ENCODE measurements around the gene ALOX15B.
"Not testable (repeated sequence)": the region's sequence is repeated elsewhere in the genome, so short reads cannot be mapped to it uniquely, and the experiment has no call there.

- TF ChIP-seq CTCF, EP300, POLR2A (IDR thresholded peaks at IDR 0.05): not testable (repeated sequence)
Measured at GRCh38 chr17:8061851-8062250, 23.0 kb downstream of the ALOX15B start.
